OCI-LY1 (cell line): ENCODE results near the gene SPOP.

Experiments used
- H2AFZ ChIP-seq: fragments of 200-600 bp; sonication (generic), shearing (Covaris generic); 2 replicates; pipeline ENCODE4 v1.6.0; 2014; ENCODE audit warnings: antibody characterized with exemption, mild to moderate bottlenecking, low read length
- H3F3A ChIP-seq: fragments of 200-600 bp; sonication (generic), shearing (Covaris generic); 2 replicates; pipeline ENCODE4 v1.6.0; 2014; ENCODE audit warnings: mild to moderate bottlenecking, antibody characterized with exemption, low read length, moderate library complexity; ENCODE audit not compliant: insufficient read depth
- H3K27ac ChIP-seq: fragments of 200-600 bp; sonication (generic); 2 replicates; pipeline ENCODE4 v1.5.1; 2014; ENCODE audit warnings: low read length, mixed run types, mild to moderate bottlenecking, low read depth; ENCODE audit not compliant: poor library complexity, severe bottlenecking
- H3K27me3 ChIP-seq: fragments of 200-600 bp; sonication (generic); 2 replicates; pipeline ENCODE4 v1.6.0; 2014; ENCODE audit warnings: antibody characterized with exemption, mild to moderate bottlenecking, low read length, moderate library complexity; ENCODE audit not compliant: insufficient read depth
- H3K36me3 ChIP-seq: fragments of 200-600 bp; sonication (generic); 2 replicates; pipeline ENCODE4 v1.6.1; 2014; ENCODE audit warnings: mild to moderate bottlenecking, antibody characterized with exemption, low read length, moderate library complexity, mixed read lengths; ENCODE audit not compliant: insufficient read depth
- H3K4me1 ChIP-seq: fragments of 200-600 bp; sonication (generic); 2 replicates; pipeline ENCODE4 v1.5.1; 2014; ENCODE audit warnings: mild to moderate bottlenecking, low read length, moderate library complexity; ENCODE audit not compliant: insufficient read depth, severe bottlenecking
- H3K4me2 ChIP-seq: fragments of 200-600 bp; sonication (generic), shearing (Covaris generic); 2 replicates; pipeline ENCODE4 v1.6.1; 2014; ENCODE audit warnings: low read length
- H3K4me3 ChIP-seq: fragments of 200-600 bp; sonication (generic); 2 replicates; pipeline ENCODE4 v1.5.1; 2014; ENCODE audit warnings: low read length, low read depth, mild to moderate bottlenecking, mixed read lengths; ENCODE audit not compliant: poor library complexity, severe bottlenecking
- H3K79me2 ChIP-seq: fragments of 200-600 bp; shearing (Covaris generic); 2 replicates; pipeline ENCODE4 v1.6.1; 2016; ENCODE audit warnings: mixed run types, low read length, mixed read lengths; ENCODE audit not compliant: insufficient read depth
- H3K9ac ChIP-seq: fragments of 200-600 bp; sonication (generic), shearing (Covaris generic); 2 replicates; pipeline ENCODE4 v1.6.1; 2014; ENCODE audit warnings: mild to moderate bottlenecking, low read length, mixed read lengths
- H3K9me2 ChIP-seq: fragments of 200-600 bp; sonication (generic), shearing (Covaris generic); 2 replicates; pipeline ENCODE4 v1.6.1; 2014; ENCODE audit warnings: low read depth, mild to moderate bottlenecking, low read length, mixed read lengths
- H3K9me3 ChIP-seq: fragments of 200-600 bp; shearing (Covaris generic); 2 replicates; pipeline ENCODE4 v1.6.1; 2014; ENCODE audit warnings: low read length, mixed read lengths
- H4K20me1 ChIP-seq: fragments of 200-600 bp; sonication (generic), shearing (Covaris generic); 2 replicates; pipeline ENCODE4 v1.6.0; 2016; ENCODE audit warnings: mild to moderate bottlenecking, low read length; ENCODE audit not compliant: insufficient read depth
- EZH2 ChIP-seq: fragments of 200-600 bp; sonication (generic), shearing (Covaris generic); IDR thresholded peaks from 2 replicates; pipeline ENCODE4 v1.8.0; 2017; ENCODE audit warnings: borderline replicate concordance, mixed run types, mild to moderate bottlenecking, antibody characterized with exemption, low read length, moderate library complexity, mixed read lengths
- TF ChIP-seq, protein P1 (sequence below): fragments of 200-600 bp; sonication (generic), shearing (Covaris generic); IDR thresholded peaks from 2 replicates; pipeline ENCODE4 v1.5.1; 2017; ENCODE audit warnings: mild to moderate bottlenecking, antibody characterized with exemption, low read length, moderate library complexity, mixed read lengths

Gene SPOP

DNA sequence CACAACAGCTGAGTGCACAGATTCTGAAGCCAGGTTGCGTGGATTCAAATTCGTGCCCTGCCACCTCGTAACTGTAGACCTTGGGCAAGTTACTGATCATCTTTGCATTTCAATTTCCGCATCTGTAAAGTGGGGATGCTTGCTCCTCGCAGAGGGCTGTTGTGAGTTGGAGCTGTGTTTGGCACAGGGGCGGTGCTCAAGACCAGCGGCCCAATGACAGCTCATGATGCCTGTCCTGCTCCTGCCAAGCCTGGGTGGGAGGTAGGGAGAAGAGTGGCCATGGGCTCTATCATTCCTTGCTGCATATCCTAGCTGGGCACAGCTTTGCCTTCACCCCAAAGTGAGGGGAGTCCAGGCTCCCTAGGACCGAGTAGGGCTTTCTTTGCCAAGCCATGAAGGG lies 89.6 kb downstream of the SPOP start:
- H3K9ac ChIP-seq, result no peak overlapping the region
- no peak overlapping the region for H3K4me2 ChIP-seq
- H3K79me2 ChIP-seq, result no peaks in the 10 kb centered on the region
- no peak overlapping the region for H2AFZ ChIP-seq
- H3K4me3 ChIP-seq, result no peak overlapping the region
- H4K20me1 ChIP-seq, result no peaks in the 10 kb centered on the region
- TF ChIP-seq EZH2, result no peak
- TF ChIP-seq, protein P1, sequence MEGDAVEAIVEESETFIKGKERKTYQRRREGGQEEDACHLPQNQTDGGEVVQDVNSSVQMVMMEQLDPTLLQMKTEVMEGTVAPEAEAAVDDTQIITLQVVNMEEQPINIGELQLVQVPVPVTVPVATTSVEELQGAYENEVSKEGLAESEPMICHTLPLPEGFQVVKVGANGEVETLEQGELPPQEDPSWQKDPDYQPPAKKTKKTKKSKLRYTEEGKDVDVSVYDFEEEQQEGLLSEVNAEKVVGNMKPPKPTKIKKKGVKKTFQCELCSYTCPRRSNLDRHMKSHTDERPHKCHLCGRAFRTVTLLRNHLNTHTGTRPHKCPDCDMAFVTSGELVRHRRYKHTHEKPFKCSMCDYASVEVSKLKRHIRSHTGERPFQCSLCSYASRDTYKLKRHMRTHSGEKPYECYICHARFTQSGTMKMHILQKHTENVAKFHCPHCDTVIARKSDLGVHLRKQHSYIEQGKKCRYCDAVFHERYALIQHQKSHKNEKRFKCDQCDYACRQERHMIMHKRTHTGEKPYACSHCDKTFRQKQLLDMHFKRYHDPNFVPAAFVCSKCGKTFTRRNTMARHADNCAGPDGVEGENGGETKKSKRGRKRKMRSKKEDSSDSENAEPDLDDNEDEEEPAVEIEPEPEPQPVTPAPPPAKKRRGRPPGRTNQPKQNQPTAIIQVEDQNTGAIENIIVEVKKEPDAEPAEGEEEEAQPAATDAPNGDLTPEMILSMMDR, result no peak
- no peaks in the 10 kb centered on the region for H3K36me3 ChIP-seq
- H3K27ac ChIP-seq, result no peak overlapping the region
- no peaks in the 10 kb centered on the region for H3K27me3 ChIP-seq
- H3K9me2 ChIP-seq, result no peaks in the 10 kb centered on the region
- no peaks in the 10 kb centered on the region for H3K4me1 ChIP-seq
- no peaks in the 10 kb centered on the region for H3K9me3 ChIP-seq
- no peaks in the 10 kb centered on the region for H3F3A ChIP-seq

DNA sequence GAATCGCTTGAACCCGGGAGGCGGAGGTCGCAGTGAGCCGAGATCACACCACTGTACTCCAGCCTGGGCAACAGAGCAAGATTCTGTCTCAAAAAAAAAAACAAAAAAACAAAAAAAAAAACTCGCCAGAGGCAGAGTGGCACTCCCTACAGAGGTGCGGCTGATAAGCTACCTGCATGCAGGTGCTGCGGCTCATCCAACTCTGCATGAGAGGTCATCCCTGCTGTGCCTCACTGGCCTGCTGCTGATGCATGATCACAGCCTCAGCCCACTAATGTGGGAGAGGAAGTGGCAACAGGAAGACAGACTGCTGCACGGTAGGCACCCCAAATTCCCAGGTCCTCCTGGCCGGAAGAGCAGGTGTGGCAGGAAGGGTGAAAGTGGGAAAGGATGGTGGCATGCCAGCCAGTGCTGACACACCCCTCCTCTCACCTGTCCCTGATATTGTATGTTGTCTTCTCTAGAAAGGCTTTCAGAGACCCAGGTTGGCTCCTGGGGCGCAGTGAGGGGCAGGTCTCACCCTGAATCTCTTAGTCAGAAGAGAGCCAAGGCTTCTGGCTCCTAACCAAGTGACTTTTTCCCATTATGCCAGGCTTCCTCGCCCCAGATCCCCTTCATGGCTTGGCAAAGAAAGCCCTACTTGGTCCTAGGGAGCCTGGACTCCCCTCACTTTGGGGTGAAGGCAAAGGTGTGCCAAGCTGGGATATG lies 90.4 kb downstream of the SPOP start:
- no peak overlapping the region for H3K27ac ChIP-seq
- no peaks in the 10 kb centered on the region for H4K20me1 ChIP-seq
- no peak overlapping the region for H3K4me2 ChIP-seq
- H3K4me1 ChIP-seq, result no peaks in the 10 kb centered on the region
- TF ChIP-seq EZH2, result no peak
- TF ChIP-seq, protein P1, result no peak
- H3K9me2 ChIP-seq, result no peaks in the 10 kb centered on the region
- no peak overlapping the region for H2AFZ ChIP-seq
- no peak overlapping the region for H3K4me3 ChIP-seq
- H3F3A ChIP-seq, result no peaks in the 10 kb centered on the region
- no peaks in the 10 kb centered on the region for H3K79me2 ChIP-seq
- no peak overlapping the region for H3K9ac ChIP-seq
- no peaks in the 10 kb centered on the region for H3K27me3 ChIP-seq
- H3K9me3 ChIP-seq, result no peaks in the 10 kb centered on the region
- no peaks in the 10 kb centered on the region for H3K36me3 ChIP-seq

DNA sequence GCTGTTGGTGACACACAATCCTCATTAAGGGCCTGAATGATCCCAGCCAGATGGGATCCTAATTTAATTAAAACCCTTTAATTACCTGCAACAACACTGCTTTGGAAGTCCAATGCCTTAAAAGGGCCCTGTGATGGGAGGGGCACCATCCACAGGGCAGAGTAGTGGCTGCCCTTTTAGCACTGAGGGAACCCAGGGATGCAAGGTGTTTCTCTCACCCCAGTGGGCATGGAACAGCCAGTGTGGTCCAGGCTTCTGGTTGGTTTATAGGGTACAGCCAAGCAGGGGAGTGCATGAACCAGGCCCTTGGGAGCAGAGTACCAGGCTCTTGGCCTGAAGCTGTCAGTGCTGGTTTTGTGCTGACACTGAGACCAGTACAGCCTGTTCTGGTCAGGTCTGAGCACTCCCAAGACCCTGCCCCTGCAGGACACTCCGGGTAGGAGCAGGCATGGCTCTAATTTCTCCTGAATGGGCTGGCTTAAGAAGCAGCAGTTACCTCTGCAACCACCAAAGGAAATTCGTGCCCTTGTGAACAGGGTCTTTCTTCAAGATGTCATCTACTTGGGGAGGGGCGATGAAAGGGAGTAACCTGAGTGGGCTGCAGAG lies 92.4 kb downstream of the SPOP start:
- H3F3A ChIP-seq, result no peaks in the 10 kb centered on the region

More for the DNA sequence above, 92.4 kb downstream of the SPOP start:
- Histone ChIP-seq H3K9me2 (no peaks in the 10 kb centered on the region), H3K27ac (no peak overlapping the region), H3K79me2 (no peaks in the 10 kb centered on the region), H3K4me3 (no peak overlapping the region), H3K4me2 (no peak overlapping the region), H3K27me3 (0 out of 2 replicates have a peak, but pooled peaks cover 2% of the 10 kb centered on the region), H3K9me3 (no peaks in the 10 kb centered on the region), H3K4me1 (no peaks in the 10 kb centered on the region), H2AFZ (no peak overlapping the region), H3K9ac (no peak overlapping the region), H4K20me1 (no peaks in the 10 kb centered on the region), H3K36me3 (no peaks in the 10 kb centered on the region)
- TF ChIP-seq, protein P1, result no peak
- TF ChIP-seq EZH2, result no peak
